GM12865 (cell line): ENCODE measurements around the gene SF3B4.

Experiments used
- DNase-seq: peaks from one replicate; pipeline ENCODE4 v3.0.0; 2010; ENCODE audit warnings: low read depth
- H3K4me3 ChIP-seq: 2 replicates; pipeline ENCODE4 v1.5.1; 2011; ENCODE audit warnings: mild to moderate bottlenecking, low read depth, low read length, control low read depth
- TF ChIP-seq, protein P1 (sequence below): IDR thresholded peaks from 2 replicates; pipeline ENCODE4 v1.5.1; 2011; ENCODE audit warnings: low read length, control low read depth, low read depth, inconsistent platforms; ENCODE audit not compliant: insufficient read depth; ENCODE audit errors: missing control alignments

The SF3B4 gene

DNA sequence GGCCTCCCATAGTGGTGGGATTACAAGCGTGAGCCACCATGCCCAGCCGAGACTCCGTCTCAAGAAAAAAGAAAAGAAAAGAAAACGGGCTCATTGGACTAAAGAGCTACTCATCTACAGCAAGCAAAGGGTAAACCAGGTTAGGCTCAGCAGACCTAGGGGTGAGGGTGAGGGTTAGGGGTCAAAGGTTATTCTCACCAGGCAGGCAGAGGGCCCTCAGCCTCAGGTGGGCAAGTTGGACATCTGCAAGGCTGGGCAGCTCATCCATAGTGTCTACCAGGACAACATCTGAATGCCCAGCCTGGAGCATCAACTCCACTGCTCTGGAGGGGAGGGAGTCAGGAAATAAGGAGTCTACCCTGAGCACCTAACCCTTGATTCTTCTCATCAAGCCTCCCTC, 5.6 kb upstream of the SF3B4 start:
- TF ChIP-seq, protein P1, sequence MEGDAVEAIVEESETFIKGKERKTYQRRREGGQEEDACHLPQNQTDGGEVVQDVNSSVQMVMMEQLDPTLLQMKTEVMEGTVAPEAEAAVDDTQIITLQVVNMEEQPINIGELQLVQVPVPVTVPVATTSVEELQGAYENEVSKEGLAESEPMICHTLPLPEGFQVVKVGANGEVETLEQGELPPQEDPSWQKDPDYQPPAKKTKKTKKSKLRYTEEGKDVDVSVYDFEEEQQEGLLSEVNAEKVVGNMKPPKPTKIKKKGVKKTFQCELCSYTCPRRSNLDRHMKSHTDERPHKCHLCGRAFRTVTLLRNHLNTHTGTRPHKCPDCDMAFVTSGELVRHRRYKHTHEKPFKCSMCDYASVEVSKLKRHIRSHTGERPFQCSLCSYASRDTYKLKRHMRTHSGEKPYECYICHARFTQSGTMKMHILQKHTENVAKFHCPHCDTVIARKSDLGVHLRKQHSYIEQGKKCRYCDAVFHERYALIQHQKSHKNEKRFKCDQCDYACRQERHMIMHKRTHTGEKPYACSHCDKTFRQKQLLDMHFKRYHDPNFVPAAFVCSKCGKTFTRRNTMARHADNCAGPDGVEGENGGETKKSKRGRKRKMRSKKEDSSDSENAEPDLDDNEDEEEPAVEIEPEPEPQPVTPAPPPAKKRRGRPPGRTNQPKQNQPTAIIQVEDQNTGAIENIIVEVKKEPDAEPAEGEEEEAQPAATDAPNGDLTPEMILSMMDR: no peak
- H3K4me3 ChIP-seq: no peak overlapping the region
- DNase-seq: no peak

DNA sequence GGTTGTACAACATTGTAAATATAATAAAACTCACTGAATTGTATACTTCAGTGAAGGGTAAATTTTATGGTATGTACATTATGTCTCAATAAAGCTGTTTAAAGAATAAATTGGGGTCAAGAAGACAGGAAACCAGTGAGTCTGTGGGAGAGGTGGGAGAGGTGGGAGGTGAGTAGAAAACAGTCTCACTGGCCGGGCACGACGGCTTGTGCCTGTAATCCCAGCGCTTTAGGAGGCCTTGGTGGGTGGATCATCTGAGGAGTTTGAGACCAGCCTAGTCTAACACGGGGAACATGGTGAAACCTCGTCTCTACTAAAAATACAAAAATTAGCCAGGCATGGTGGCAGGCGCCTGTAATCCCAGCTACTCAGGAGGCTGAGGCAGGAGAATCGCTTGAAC, 4.9 kb upstream of the SF3B4 start:
- TF ChIP-seq, protein P1: no peak
- no peak overlapping the region for H3K4me3 ChIP-seq
- DNase-seq: no peak

GRCh38 chr1:149931212-149931790, 3.7 kb upstream of the SF3B4 start:
- TF ChIP-seq, protein P1: no peak
- DNase-seq: no peak
- no peak overlapping the region for H3K4me3 ChIP-seq

- TF ChIP-seq, protein P1: no peak
- no peak overlapping the region for H3K4me3 ChIP-seq
- no peak for DNase-seq
These were observed 2.3 kb upstream of the SF3B4 start for GRCh38 chr1:149929856-149930255.

DNA sequence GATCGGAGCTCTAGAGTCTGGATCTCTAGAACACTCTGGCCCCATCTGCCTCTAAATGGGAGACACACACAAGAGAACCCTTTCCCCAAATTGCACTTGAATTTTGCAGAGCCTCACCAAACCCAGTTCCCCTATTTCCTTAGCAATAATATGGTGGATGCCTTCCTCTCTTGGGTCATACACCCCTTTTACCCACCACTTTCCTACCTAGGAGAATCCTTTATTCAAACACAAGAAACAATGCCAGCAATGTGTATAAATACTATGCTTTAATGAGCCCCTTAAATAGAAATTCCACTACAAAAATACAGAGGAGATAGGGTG, 760 bp upstream of the SF3B4 start:
- peak overlapping the region; percentile 98 for H3K4me3 ChIP-seq
- TF ChIP-seq, protein P1: no peak
- DNase-seq: no peak

DNA sequence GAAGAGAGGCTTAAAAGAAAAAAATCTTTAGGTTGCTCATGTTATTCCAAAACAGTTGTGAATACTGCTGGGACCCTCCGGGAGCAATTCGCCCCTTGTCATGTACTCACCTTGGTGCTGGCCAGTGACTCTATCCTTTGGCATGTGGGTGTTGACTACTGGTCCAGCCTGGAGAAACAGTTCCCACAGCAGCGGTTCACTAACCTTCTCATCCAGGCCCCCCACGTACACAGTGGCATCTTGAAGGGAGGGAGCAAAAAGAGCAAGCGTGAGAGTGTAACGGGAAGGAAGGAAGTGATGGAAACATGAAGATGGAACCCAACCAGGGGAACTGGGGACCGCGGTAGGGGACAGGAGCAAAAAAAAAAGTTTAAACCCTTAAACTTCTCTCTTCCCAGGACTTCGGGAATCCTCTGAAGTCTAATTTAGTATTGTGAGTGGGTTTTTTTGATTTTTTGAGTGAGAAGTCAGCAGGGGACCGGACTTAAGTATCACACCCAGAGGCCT, 494 bp downstream of the SF3B4 start:
- DNase-seq: peak; percentile 8
- TF ChIP-seq, protein P1: no peak
- H3K4me3 ChIP-seq: peak overlapping the region; percentile 98

DNA sequence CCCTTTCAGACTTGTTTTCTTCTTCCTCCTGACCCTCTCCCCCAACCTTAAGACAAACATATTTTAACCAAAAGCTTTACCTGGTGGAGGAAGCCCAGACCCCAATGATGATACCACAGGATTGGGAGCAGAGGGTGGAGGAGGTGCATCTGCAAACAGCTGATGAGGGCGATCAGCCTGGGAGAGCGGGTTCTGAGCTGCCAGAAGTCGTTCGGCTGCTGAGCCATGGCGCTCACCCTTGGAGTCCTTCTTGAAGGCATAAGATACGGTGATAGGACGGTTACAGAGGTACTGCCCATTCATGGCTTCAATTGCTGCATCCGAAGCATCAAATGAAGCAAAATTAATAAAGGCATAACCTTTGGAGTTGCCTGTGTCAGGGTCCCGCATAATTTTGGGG, 1.3 kb downstream of the SF3B4 start:
- DNase-seq: no peak
- no peak overlapping the region for H3K4me3 ChIP-seq
- TF ChIP-seq, protein P1: no peak
